HEK293T (cell line): Measurements from ENCODE around the gene CCDC148.
"Not testable (repeated sequence)": the region's sequence is repeated elsewhere in the genome, so short reads cannot be mapped to it uniquely, and the experiment has no call there.

Experiments
- BHLHE40 ChIP-seq: fragments of 450-650 bp; IDR thresholded peaks from 2 replicates; pipeline ENCODE4 v1.6.1; 2016; ENCODE audit warnings: mild to moderate bottlenecking, moderate library complexity, borderline replicate concordance
- ELF4 ChIP-seq: fragments of 450-650 bp; IDR thresholded peaks from 2 replicates; pipeline ENCODE4 v1.6.1; 2017; ENCODE audit warnings: antibody characterized with exemption
- FOXK2 ChIP-seq: fragments of 450-650 bp; IDR thresholded peaks from 2 replicates; pipeline ENCODE4 v1.6.1; 2016; ENCODE audit warnings: mild to moderate bottlenecking
- FOXM1 ChIP-seq: fragments of 450-650 bp; IDR thresholded peaks from 2 replicates; pipeline ENCODE4 v1.6.1; 2017; ENCODE audit warnings: mild to moderate bottlenecking, borderline replicate concordance
- HDGF ChIP-seq: fragments of 450-650 bp; IDR thresholded peaks from 2 replicates; pipeline ENCODE4 v1.6.1; 2017; ENCODE audit warnings: antibody characterized with exemption, borderline replicate concordance
- LEF1 ChIP-seq: fragments of 450-650 bp; IDR thresholded peaks from 2 replicates; pipeline ENCODE4 v1.6.1; 2017; ENCODE audit warnings: mild to moderate bottlenecking, borderline replicate concordance
- NFRKB ChIP-seq: fragments of 450-650 bp; IDR thresholded peaks from 2 replicates; pipeline ENCODE4 v1.6.1; 2016; ENCODE audit warnings: mild to moderate bottlenecking, moderate library complexity
- SP1 ChIP-seq: fragments of 450-650 bp; IDR thresholded peaks from 2 replicates; pipeline ENCODE4 v1.6.1; 2017
- SUZ12 ChIP-seq: fragments of 450-650 bp; IDR thresholded peaks from 2 replicates; pipeline ENCODE4 v1.6.1; 2016; ENCODE audit warnings: mild to moderate bottlenecking
- TF ChIP-seq, protein P1 (sequence below): fragments of 450-650 bp; IDR thresholded peaks from 2 replicates; pipeline ENCODE4 v1.6.1; 2016

DNA sequence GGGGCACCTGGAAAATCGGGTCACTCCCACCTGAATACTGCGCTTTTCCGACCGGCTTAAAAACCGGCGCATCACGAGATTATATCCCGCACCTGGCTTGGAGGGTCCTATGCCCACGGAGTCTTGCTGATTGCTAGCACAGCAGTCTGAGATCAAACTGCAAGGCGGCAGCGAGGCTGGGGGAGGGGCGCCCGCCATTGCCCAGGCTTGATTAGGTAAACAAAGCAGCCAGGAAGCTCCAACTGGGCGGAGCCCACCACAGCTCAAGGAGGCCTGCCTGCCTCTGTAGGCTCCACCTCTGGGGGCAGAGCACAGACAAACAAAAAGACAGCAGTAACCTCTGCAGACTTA, 105.1 kb downstream of the CCDC148 start:
- not testable (repeated sequence) for TF ChIP-seq FOXM1, BHLHE40, SP1, FOXK2, LEF1, NFRKB, ELF4, HDGF, SUZ12
- TF ChIP-seq, protein P1, sequence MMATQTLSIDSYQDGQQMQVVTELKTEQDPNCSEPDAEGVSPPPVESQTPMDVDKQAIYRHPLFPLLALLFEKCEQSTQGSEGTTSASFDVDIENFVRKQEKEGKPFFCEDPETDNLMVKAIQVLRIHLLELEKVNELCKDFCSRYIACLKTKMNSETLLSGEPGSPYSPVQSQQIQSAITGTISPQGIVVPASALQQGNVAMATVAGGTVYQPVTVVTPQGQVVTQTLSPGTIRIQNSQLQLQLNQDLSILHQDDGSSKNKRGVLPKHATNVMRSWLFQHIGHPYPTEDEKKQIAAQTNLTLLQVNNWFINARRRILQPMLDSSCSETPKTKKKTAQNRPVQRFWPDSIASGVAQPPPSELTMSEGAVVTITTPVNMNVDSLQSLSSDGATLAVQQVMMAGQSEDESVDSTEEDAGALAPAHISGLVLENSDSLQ: not testable (repeated sequence)
